ENCODE measurements around the gene ZNF792. TPM values are rescaled to one million over a fixed set of nuclear protein-coding genes. Genes with fewer than 3 reads are reported as not detected.
"Not testable (repeated sequence)": the region's sequence is repeated elsewhere in the genome, so short reads cannot be mapped to it uniquely, and the experiment has no call there.

ZNF792 gene
- total RNA-seq, 4 donors from 2014 or later = 1.7 to 3.5 (median 2.7) TPM

GRCh38 chr19:34994643-34995541 lies 30.9 kb upstream of the ZNF792 start:
- Histone ChIP-seq H3K36me3 (peaks cover 0 to 7% of the 10 kb centered on the region in 2 donors), H3K27ac (peak overlapping the region; percentile 83 to 98 (median 92)), H3K4me1 (peaks cover 15 to 30% of the 10 kb centered on the region in 2 donors), H3K4me3 (peak overlapping the region in 3 of 4 donors; percentile 27 to 64 (median 64)), H3K9me3 (no peaks in the 10 kb centered on the region), H3K27me3 (no peaks in the 10 kb centered on the region)
- TF ChIP-seq POLR2A (IDR thresholded peaks at IDR 0.05) (peak in 1 of 2 donors; percentile 66), CTCF (IDR thresholded peaks at IDR 0.05 in 4 of 5, conservative IDR thresholded peaks at IDR 0.05 in 1 of 5) (no peak)
- intact Hi-C loops (cut with DNase I; ENCODE audit: low total_unique reads) = no loop called here
- ATAC-seq (peak; percentile 43 to 91), DNase-seq (peak in 1 of 2 donors; percentile 82)
- in situ Hi-C loops (cut with MboI; ENCODE audit: low sequenced_read_pairs in 4 of 4) = loop anchor here in 1 of 4 donors (25.0 kb wide), 1 partner anchor 267 kb away; the partner anchor contains the start of gene USF2

- Histone ChIP-seq H3K4me3 (peak overlapping the region in 3 of 4 donors; percentile 27 to 64 (median 64)), H3K36me3 (peaks cover 0 to 7% of the 10 kb centered on the region in 2 donors), H3K9me3 (no peaks in the 10 kb centered on the region), H3K4me1 (peaks cover 15 to 30% of the 10 kb centered on the region in 2 donors), H3K27ac (peak overlapping the region; percentile 83 to 98 (median 92)), H3K27me3 (no peaks in the 10 kb centered on the region)
- ATAC-seq (peak in 1 of 2 donors; percentile 33), DNase-seq (no peak)
- TF ChIP-seq POLR2A (IDR thresholded peaks at IDR 0.05) = no peak
- no peak for TF ChIP-seq CTCF (IDR thresholded peaks at IDR 0.05 in 4 of 5, conservative IDR thresholded peaks at IDR 0.05 in 1 of 5)
- in situ Hi-C loops (cut with MboI; ENCODE audit: low sequenced_read_pairs in 4 of 4) = loop anchor here in 1 of 4 donors (25.0 kb wide), 1 partner anchor 268 kb away; the partner anchor contains the start of gene USF2
- intact Hi-C loops (cut with DNase I; ENCODE audit: low total_unique reads) = no loop called here
Measured at GRCh38 chr19:34994286-34994642, 30.2 kb upstream of the ZNF792 start.

DNA sequence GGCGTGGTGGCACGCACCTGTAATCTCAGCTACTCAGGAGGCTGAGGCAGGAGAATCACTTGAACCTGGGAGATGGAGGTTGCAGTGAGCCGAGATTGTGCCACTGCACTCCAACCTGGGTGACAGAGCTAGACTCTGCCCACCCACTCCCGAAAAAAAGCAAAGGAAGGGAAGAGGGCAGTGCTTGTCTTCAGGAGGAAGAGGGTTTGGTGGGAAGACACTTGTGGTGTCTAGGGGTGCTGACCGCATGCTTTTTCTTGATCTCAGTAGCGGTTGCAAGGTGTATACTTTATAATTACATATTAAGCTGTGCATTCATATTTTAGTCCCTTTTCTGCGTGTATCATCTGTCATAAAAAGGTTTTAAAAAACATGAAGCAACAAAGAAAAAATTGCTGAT lies 28.6 kb upstream of the ZNF792 start:
- peaks cover 15 to 22% of the 10 kb centered on the region in 2 donors for H3K4me1 ChIP-seq
- not testable (repeated sequence) for ATAC-seq

DNA sequence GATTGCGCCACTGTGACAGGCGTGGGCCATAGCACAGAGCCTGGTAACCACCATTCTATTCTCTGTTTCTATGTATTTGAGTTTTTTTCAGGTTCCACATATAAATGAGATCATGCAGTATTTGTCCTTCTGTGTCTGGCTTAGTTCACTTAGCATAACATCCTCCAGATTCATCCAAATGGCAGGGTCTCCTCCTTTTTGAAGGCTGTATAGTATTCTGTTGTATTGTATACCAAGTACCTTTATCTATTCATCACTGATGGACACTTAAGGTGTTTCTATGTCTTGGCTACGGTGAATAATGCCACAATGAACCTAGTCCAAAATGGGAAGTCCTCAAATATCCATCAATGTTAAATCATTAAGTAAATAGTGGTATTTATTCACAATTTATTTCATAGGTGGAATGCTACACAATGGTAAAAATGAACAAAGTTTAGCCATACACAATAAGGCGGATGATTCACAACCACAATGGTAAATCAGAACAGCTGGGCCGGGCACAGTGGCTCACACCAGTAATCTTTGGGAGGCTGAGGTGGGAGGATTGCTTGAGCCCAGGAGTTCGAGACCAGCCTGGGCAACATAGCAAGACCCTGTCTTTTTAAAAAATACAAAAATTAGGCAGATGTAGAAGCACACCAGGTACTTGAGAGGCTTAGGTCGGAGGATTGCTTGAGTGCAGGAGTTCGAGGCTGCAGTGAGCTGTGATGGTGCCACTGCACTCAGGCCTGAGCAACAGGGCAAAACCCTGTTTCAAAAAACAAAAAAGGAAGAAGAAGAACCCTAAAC lies 27.7 kb upstream of the ZNF792 start:
- Histone ChIP-seq H3K4me3 (no peak overlapping the region), H3K27me3 (no peaks in the 10 kb centered on the region), H3K4me1 (peaks cover 12 to 15% of the 10 kb centered on the region in 2 donors), H3K27ac (no peak overlapping the region), H3K36me3 (peaks cover 0 to 7% of the 10 kb centered on the region in 2 donors), H3K9me3 (no peaks in the 10 kb centered on the region)
- in situ Hi-C loops (cut with MboI; ENCODE audit: low sequenced_read_pairs in 4 of 4) = loop anchor here in 1 of 4 donors (25.0 kb wide), 1 partner anchor 271 kb away; the partner anchor contains the start of gene USF2
- intact Hi-C loops (cut with DNase I; ENCODE audit: low total_unique reads) = no loop called here
- no peak for TF ChIP-seq CTCF (IDR thresholded peaks at IDR 0.05 in 4 of 5, conservative IDR thresholded peaks at IDR 0.05 in 1 of 5)
- no peak for TF ChIP-seq POLR2A (IDR thresholded peaks at IDR 0.05)
- ATAC-seq = no peak
- DNase-seq = no peak

More for the DNA sequence above, 28.6 kb upstream of the ZNF792 start:
- DNase-seq; intact Hi-C loops (cut with DNase I; ENCODE audit: low total_unique reads); H3K36me3 ChIP-seq; H3K4me3 ChIP-seq; H3K27ac ChIP-seq; H3K9me3 ChIP-seq; H3K27me3 ChIP-seq: not testable (repeated sequence)
- in situ Hi-C loops (cut with MboI; ENCODE audit: low sequenced_read_pairs in 4 of 4) = loop anchor here in 1 of 4 donors (25.0 kb wide), 1 partner anchor 270 kb away; the partner anchor contains the start of gene USF2

Measured in gastrocnemius medialis (tissue), 4 donors.